PC-3 (cell line): ENCODE measurements around the gene TBC1D16. TPM values are rescaled to one million over a fixed set of nuclear protein-coding genes. Genes with fewer than 3 reads are reported as not detected.
A peak's percentile ranks its signal among the peaks of the same experiment; 100 is the strongest.

Experiments
- ATAC-seq: fragments of 200-7000 bp; cut with Tn5 transposase; 2 replicates; pipeline ENCODE4 v1.9.1; 2020; ENCODE audit warnings: mild to moderate bottlenecking, moderate library complexity
- BruUV-seq: library from RNA; stranded (reverse); fragments of 400-500 nt; replicated peaks from 2 replicates; lab custom pipeline; 2021; lab: Mats Ljungman, UMichigan
- CTCF ChIA-PET: fragments of 300-600 bp; sonication (Branson Sonifier 250); formaldehyde crosslinking; loops from one replicate; lab custom pipeline; 2022; ENCODE audit warnings: antibody characterized with exemption; lab: Charles Lee
- POLR2A ChIA-PET: fragments of 300-600 bp; sonication (Branson Sonifier 250); formaldehyde crosslinking; loops from one replicate; lab custom pipeline; 2022; ENCODE audit warnings: antibody characterized with exemption; ENCODE audit not compliant: unreplicated experiment; lab: Charles Lee
- DNase-seq: peaks from one replicate; pipeline ENCODE4 v3.0.0-alpha.2; 2015
- H2AFZ ChIP-seq: fragments of 300-600 bp; sonication (generic); 2 replicates; pipeline ENCODE4 v1.6.0; 2016; ENCODE audit warnings: antibody characterized with exemption, low read length
- H3F3A ChIP-seq: fragments of 300-600 bp; sonication (generic); one replicate; pipeline ENCODE4 v1.6.0; 2017; ENCODE audit warnings: antibody characterized with exemption, low read length, control low read depth, mild to moderate bottlenecking; ENCODE audit not compliant: unreplicated experiment
- H3K27ac ChIP-seq: fragments of 300-600 bp; sonication (generic); 2 replicates; pipeline ENCODE4 v1.5.1; 2016; ENCODE audit warnings: mild to moderate bottlenecking, low read length
- H3K27me3 ChIP-seq: fragments of 300-600 bp; sonication (generic); 2 replicates; pipeline ENCODE4 v1.6.1; 2016; ENCODE audit warnings: low read length, mixed read lengths
- H3K36me3 ChIP-seq: fragments of 300-600 bp; sonication (generic); 2 replicates; pipeline ENCODE4 v1.6.1; 2016; ENCODE audit warnings: low read depth, mixed run types, low read length, mixed read lengths
- H3K4me1 ChIP-seq: fragments of 300-600 bp; sonication (generic); 2 replicates; pipeline ENCODE4 v1.5.1; 2016; ENCODE audit warnings: low read length; ENCODE audit not compliant: insufficient read depth
- H3K4me2 ChIP-seq: fragments of 300-600 bp; sonication (generic); 2 replicates; pipeline ENCODE4 v1.6.0; 2016; ENCODE audit warnings: low read length
- H3K4me3 ChIP-seq: fragments of 300-600 bp; sonication (generic); 2 replicates; pipeline ENCODE4 v1.5.1; 2016; ENCODE audit warnings: mild to moderate bottlenecking, low read length, mixed read lengths
- H3K79me2 ChIP-seq: fragments of 300-600 bp; sonication (generic); 2 replicates; pipeline ENCODE4 v1.6.1; 2017; ENCODE audit warnings: low read length, mixed read lengths
- H3K9ac ChIP-seq: fragments of 300-600 bp; sonication (generic); 2 replicates; pipeline ENCODE4 v1.6.0; 2016; ENCODE audit warnings: mild to moderate bottlenecking, low read length
- H3K9me2 ChIP-seq: fragments of 300-600 bp; sonication (generic); replicated peaks from 2 replicates; pipeline ENCODE4 v1.6.1; 2016; ENCODE audit warnings: mixed run types, low read length, mixed read lengths
- H3K9me3 ChIP-seq: fragments of 300-600 bp; sonication (generic); 2 replicates; pipeline ENCODE4 v1.6.1; 2016; ENCODE audit warnings: low read length, mixed read lengths
- H4K20me1 ChIP-seq: fragments of 300-600 bp; sonication (generic); 2 replicates; pipeline ENCODE4 v1.6.1; 2016; ENCODE audit warnings: low read length, mixed read lengths
- CTCF ChIP-seq: fragments of 300-600 bp; sonication (generic); conservative IDR thresholded peaks from 2 replicates; pipeline ENCODE4 v1.5.1; 2017; ENCODE audit warnings: antibody characterized with exemption, low read depth, mild to moderate bottlenecking, low read length
- EZH2 ChIP-seq: fragments of 300-600 bp; sonication (generic); IDR thresholded peaks from one replicate; pipeline ENCODE4 v1.6.1; 2017; ENCODE audit warnings: antibody characterized with exemption, mild to moderate bottlenecking, low read length; ENCODE audit not compliant: unreplicated experiment
- EZH2phosphoT487 ChIP-seq: fragments of 300-600 bp; sonication (generic); IDR thresholded peaks from 2 replicates; pipeline ENCODE4 v1.6.1; 2018; ENCODE audit warnings: mild to moderate bottlenecking, antibody characterized with exemption, low read length, borderline replicate concordance
- intact Hi-C: fragments of 100-400 bp; cut with micrococcal nuclease; formaldehyde crosslinking; loops from 2 replicates; pipeline ENCODE4 v1.9.0; 2023
- total RNA-seq: library from RNA; depleted of rRNA; stranded (reverse); fragments of >200 nt; gene quantifications from 2 replicates; pipeline ENCODE4 v1.2.3, GENCODE V29; 2014

Gene TBC1D16
- total RNA-seq, 1 experiment from 2014 or later, result 23.7 TPM

DNA sequence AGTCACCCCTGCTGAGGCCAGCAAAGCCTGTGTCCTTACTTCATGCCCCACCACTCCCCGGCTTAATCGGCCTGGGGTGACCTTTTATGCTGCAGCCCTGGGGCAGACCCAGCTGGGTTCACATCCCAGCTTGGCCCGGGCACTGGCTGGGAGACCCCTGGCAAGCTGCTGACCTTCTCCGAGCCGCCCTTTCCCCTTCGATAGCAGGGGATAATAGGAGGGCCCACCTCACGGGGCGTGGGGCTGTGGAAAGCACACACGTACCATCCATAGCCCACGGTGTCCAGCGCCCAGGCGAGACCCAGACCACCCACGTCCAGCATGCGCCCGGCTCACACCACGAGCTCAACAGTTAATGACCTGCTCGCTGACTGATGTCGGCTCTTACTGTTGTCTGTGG is 26.8 kb downstream of the TBC1D16 start:
- Histone ChIP-seq H4K20me1 (no peaks in the 10 kb centered on the region), H3K4me3 (no peak overlapping the region), H3K79me2 (no peaks in the 10 kb centered on the region), H3K36me3 (no peaks in the 10 kb centered on the region), H3K27me3 (no peaks in the 10 kb centered on the region), H3K9me3 (no peaks in the 10 kb centered on the region), H3K9me2 (no peaks in the 10 kb centered on the region), H2AFZ (0 out of 2 replicates have a peak overlapping the region, but pooled peaks have one; percentile 20), H3K4me1 (peaks cover 8% of the 10 kb centered on the region; the same call in 1 of the 2 replicates), H3K27ac (no peak overlapping the region), H3K9ac (no peak overlapping the region), H3F3A (no peaks in the 10 kb centered on the region), H3K4me2 (no peak overlapping the region)
- intact Hi-C loops, result loop anchor here (2.0 to 5.0 kb wide), 2 partner anchors 20 to 73 kb away; no protein-coding TSS in a partner anchor
- no peak for TF ChIP-seq EZH2phosphoT487
- no peak for TF ChIP-seq CTCF
- no peak for TF ChIP-seq EZH2
- CTCF ChIA-PET, result interaction anchor here (0.5 to 1.3 kb wide), 7 partner anchors 13 to 366 kb away, joined by 3 to 6 read pairs (median 4); partner anchors contain the start of genes CBX8 and GAA
- ATAC-seq (no peak), DNase-seq (no peak)
- POLR2A ChIA-PET, result interaction anchor here (0.6 kb wide), 3 partner anchors 13 to 189 kb away, joined by 3 to 4 read pairs (median 3); no protein-coding TSS in a partner anchor
- no TSS peak for BruUV-seq

DNA sequence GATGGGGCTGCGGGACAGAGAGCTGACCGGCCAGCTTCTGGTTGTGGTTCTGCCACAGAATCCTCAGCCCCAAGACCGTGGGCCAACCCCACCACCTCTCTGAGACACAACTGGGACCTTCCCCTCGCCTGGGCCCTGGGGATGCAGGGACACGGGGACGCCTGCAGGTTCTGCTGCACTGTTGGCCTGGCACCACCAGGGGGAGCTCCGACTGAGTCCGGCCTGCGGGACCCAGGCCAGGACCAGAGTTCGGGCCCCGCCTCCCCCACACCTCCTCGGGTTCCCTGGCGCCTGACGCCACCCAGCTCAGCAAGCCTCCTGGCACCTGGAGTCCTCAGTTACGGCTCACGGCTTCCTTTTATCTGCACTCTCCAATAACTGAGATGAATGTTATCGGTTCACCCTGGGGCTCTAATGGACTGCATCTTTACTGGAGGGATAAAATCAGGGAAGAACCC is 27.3 kb downstream of the TBC1D16 start:
- H3K27ac ChIP-seq, result no peak overlapping the region
- BruUV-seq, result TSS peak; percentile 13

More for the DNA sequence above, 27.3 kb downstream of the TBC1D16 start:
- H3K79me2 ChIP-seq, result no peaks in the 10 kb centered on the region
- H3F3A ChIP-seq, result no peaks in the 10 kb centered on the region
- no peak overlapping the region for H3K4me3 ChIP-seq
- ATAC-seq (peak; percentile 87), DNase-seq (peak; percentile 89)
- TF ChIP-seq EZH2 (no peak), CTCF (peak; percentile 98), EZH2phosphoT487 (no peak)
- H3K36me3 ChIP-seq, result no peaks in the 10 kb centered on the region
- 0 out of 2 replicates have a peak overlapping the region, but pooled peaks have one; percentile 20 for H2AFZ ChIP-seq
- no peaks in the 10 kb centered on the region for H3K9me2 ChIP-seq
- CTCF ChIA-PET, result interaction anchor here (0.5 to 1.3 kb wide), 10 partner anchors 13 to 367 kb away, joined by 3 to 6 read pairs (median 4); partner anchors contain the start of genes CBX8 and GAA
- no peaks in the 10 kb centered on the region for H4K20me1 ChIP-seq
- peaks cover 8% of the 10 kb centered on the region; the same call in 1 of the 2 replicates for H3K4me1 ChIP-seq
- no peak overlapping the region for H3K9ac ChIP-seq
- POLR2A ChIA-PET, result interaction anchor here (0.6 kb wide), 3 partner anchors 13 to 189 kb away, joined by 3 to 4 read pairs (median 3); no protein-coding TSS in a partner anchor
- intact Hi-C loops, result loop anchor here (2.0 to 5.0 kb wide), 2 partner anchors 20 to 74 kb away; no protein-coding TSS in a partner anchor
- no peaks in the 10 kb centered on the region for H3K27me3 ChIP-seq
- H3K4me2 ChIP-seq, result no peak overlapping the region
- H3K9me3 ChIP-seq, result no peaks in the 10 kb centered on the region
